GM12878 (cell line): ENCODE measurements around the gene CAMKMT. TPM values are rescaled to one million over a fixed set of nuclear protein-coding genes. Genes with fewer than 3 reads are reported as not detected.

Experiments used
- ATAC-seq: fragments of 200-7000 bp; cut with Tn5 transposase; 3 replicates; pipeline ENCODE4 v1.9.1; 2020; ENCODE audit warnings: mild to moderate bottlenecking, moderate library complexity
- BruUV-seq: library from RNA; stranded (reverse); fragments of 400-500 nt; replicated peaks from 2 replicates; lab custom pipeline; 2021; lab: Mats Ljungman, UMichigan
- CTCF ChIA-PET: fragments of 300-600 bp; sonication (Branson Sonifier 250); formaldehyde crosslinking; extraction: SDS; loops from one replicate; lab custom pipeline; 2021; ENCODE audit warnings: inconsistent platforms; lab: Yijun Ruan, JAX
- POLR2A ChIA-PET: fragments of 350-600 bp; formaldehyde crosslinking; extraction: SDS; loops from one replicate; lab custom pipeline; 2021; ENCODE audit warnings: inconsistent platforms; lab: Charles Lee
- RAD21 ChIA-PET: fragments of 300-600 bp; sonication (Branson Sonifier 250); formaldehyde crosslinking; loops from one replicate; lab custom pipeline; 2023; ENCODE audit warnings: antibody characterized with exemption; ENCODE audit not compliant: unreplicated experiment; lab: Charles Lee
- SMC1A ChIA-PET: fragments of 300-600 bp; sonication (Branson Sonifier 250); formaldehyde crosslinking; loops from one replicate; lab custom pipeline; 2023; ENCODE audit not compliant: unreplicated experiment, uncharacterized antibody; lab: Charles Lee
- DNase-seq: peaks from one replicate; pipeline ENCODE4 v3.0.0-alpha.2; 2011; ENCODE audit warnings: low read depth, low spot score
- FAIRE-seq: peaks from 3 replicates; lab custom pipeline; 2011; peaks lifted over from hg19 to GRCh38; lab: Jason Lieb, UNC
- H2AFZ ChIP-seq: 2 replicates; pipeline ENCODE4 v1.6.0; 2011; ENCODE audit warnings: low read depth, low read length, control low read depth; ENCODE audit not compliant: control insufficient read depth
- H3K27ac ChIP-seq: 2 replicates; pipeline ENCODE4 v1.5.1; 2011; ENCODE audit warnings: control low read depth; ENCODE audit not compliant: control insufficient read depth, insufficient read depth
- H3K27me3 ChIP-seq, 2 experiments: replicated peaks in 1 of 2; 2 replicates each; pipeline versions ENCODE4 v1.6.0 to v1.6.1; 2011; ENCODE audit warnings: low read length in 1 of 2; ENCODE audit not compliant: control insufficient read depth in 2 of 2, insufficient read depth in 2 of 2
- H3K36me3 ChIP-seq, 2 experiments: 2 replicates each; pipeline ENCODE4 v1.5.1; 2011; ENCODE audit warnings: low read length in 1 of 2; ENCODE audit not compliant: control insufficient read depth in 2 of 2, insufficient read depth in 2 of 2
- H3K4me1 ChIP-seq: 2 replicates; pipeline ENCODE4 v1.6.1; 2011; ENCODE audit warnings: mild to moderate bottlenecking, low read length, moderate library complexity, mixed read lengths; ENCODE audit not compliant: control insufficient read depth, insufficient read depth
- H3K4me2 ChIP-seq: 2 replicates; pipeline ENCODE4 v1.6.0; 2011; ENCODE audit warnings: control low read depth; ENCODE audit not compliant: control insufficient read depth, insufficient read depth
- H3K4me3 ChIP-seq: fragments of 200-600 bp; sonication (generic); 2 replicates; pipeline ENCODE4 v1.5.1; 2016
- H3K79me2 ChIP-seq: 2 replicates; pipeline ENCODE4 v1.6.0; 2011; ENCODE audit warnings: low read length; ENCODE audit not compliant: control insufficient read depth, insufficient read depth
- H3K9ac ChIP-seq: 2 replicates; pipeline ENCODE4 v1.8.0; 2011; ENCODE audit warnings: low read length, control low read depth, mixed read lengths; ENCODE audit not compliant: control insufficient read depth, insufficient read depth
- H3K9me3 ChIP-seq: replicated peaks from 3 replicates; pipeline ENCODE4 v1.5.1; 2011; ENCODE audit warnings: mild to moderate bottlenecking, low read length; ENCODE audit not compliant: control insufficient read depth, insufficient read depth
- H4K20me1 ChIP-seq: 2 replicates; pipeline ENCODE4 v1.6.0; 2011; ENCODE audit not compliant: control insufficient read depth, insufficient read depth
- CUX1 ChIP-seq: IDR thresholded peaks from 2 replicates; pipeline ENCODE4 v1.6.1; 2012; ENCODE audit warnings: improper control_type of control experiment, low read depth, low read length; ENCODE audit not compliant: insufficient replicate concordance
- HDGF ChIP-seq: fragments of 450-650 bp; IDR thresholded peaks from 2 replicates; pipeline ENCODE4 v1.6.1; 2016; ENCODE audit warnings: antibody characterized with exemption
- MYB ChIP-seq: fragments of 150-350 bp; IDR thresholded peaks from 2 replicates; pipeline ENCODE4 v1.6.1; 2014; ENCODE audit warnings: mild to moderate bottlenecking, low read depth, low read length, borderline replicate concordance
- PKNOX1 ChIP-seq: fragments of 450-650 bp; IDR thresholded peaks from 2 replicates; pipeline ENCODE4 v1.6.1; 2016; ENCODE audit warnings: mild to moderate bottlenecking
- POLR2A ChIP-seq: IDR thresholded peaks from 2 replicates; pipeline ENCODE4 v1.6.1; 2011; ENCODE audit warnings: low read depth, mild to moderate bottlenecking, low read length
- POLR2AphosphoS5 ChIP-seq: IDR thresholded peaks from 2 replicates; pipeline ENCODE4 v1.6.1; 2011; ENCODE audit warnings: mild to moderate bottlenecking, low read length, inconsistent platforms
- RELA ChIP-seq: fragments of 450-650 bp; IDR thresholded peaks from 2 replicates; pipeline ENCODE4 v1.8.0; 2014; ENCODE audit warnings: borderline replicate concordance; ENCODE audit not compliant: partially characterized antibody
- RFX5 ChIP-seq: IDR thresholded peaks from 2 replicates; pipeline ENCODE4 v1.6.1; 2011; ENCODE audit warnings: low read depth, low read length, improper control_type of control experiment
- SP1 ChIP-seq: IDR thresholded peaks from one replicate; pipeline ENCODE4 v1.6.1; 2011; ENCODE audit warnings: low read depth, low read length
- SUPT20H ChIP-seq: IDR thresholded peaks from 2 replicates; pipeline ENCODE4 v1.6.1; 2011; ENCODE audit warnings: low read depth, mild to moderate bottlenecking, low read length, moderate library complexity, borderline replicate concordance; ENCODE audit not compliant: control insufficient read depth
- ZBED1 ChIP-seq: IDR thresholded peaks from 2 replicates; pipeline ENCODE4 v1.6.1; 2016; ENCODE audit warnings: borderline replicate concordance
- WGBS: methylation state at CpG from one replicate; pipeline ENCODE4 v1.1.6; 2016; ENCODE audit warnings: low lambda C conversion rate; ENCODE audit not compliant: insufficient replicate concordance, insufficient coverage; ENCODE audit errors: missing lambda C conversion rate; 5-methylcytosine and 5-hydroxymethylcytosine counted together
- in situ Hi-C: fragments of 300-500 bp; cut with MboI; formaldehyde crosslinking; loops from 9 replicates; pipeline ENCODE4 v1.14.3; 2018; ENCODE audit warnings: mixed read lengths
- intact Hi-C: fragments of 100-400 bp; cut with micrococcal nuclease; formaldehyde crosslinking; loops from one replicate; pipeline ENCODE4 v1.14.2; 2022; ENCODE audit not compliant: unreplicated experiment
- polyA plus RNA-seq, 11 experiments: library from polyadenylated mRNA; depleted of rRNA in 4 of 11; unstranded in 6 of 11; stranded (reverse) in 5 of 11; fragments of >200 nt; fragmentation: Nextera tagmentation in 4 of 11; fragmentation: Illumina TruSeq in 1 of 11; extraction: Ambion mirVana in 4 of 11; extraction: Trizol in 1 of 11; gene quantifications; 1 replicate in 1 of 11; 2 replicates in 10 of 11; pipeline versions ENCODE4 v1.2.1 to v1.2.3, GENCODE V29; 2011 to 2016; ENCODE audit warnings: inconsistent platforms in 2 of 11, missing spikeins in 2 of 11, low read depth in 1 of 11
- total RNA-seq, 4 experiments: library from RNA; depleted of rRNA in 3 of 4; stranded (reverse); fragments of >200 nt in 3 of 4; fragmentation: Illumina TruSeq in 1 of 4; extraction: Trizol in 1 of 4; gene quantifications; 2 replicates each; pipeline versions ENCODE4 v1.2.1 to v1.2.3, GENCODE V29; 2013 to 2021

Gene CAMKMT
- total and polyA plus RNA-seq, 10 of the 15 experiments (the other 5 are each of a cell fraction or from before 2014, with no cell fraction given): 2.7 to 16.0 (median 11.8) TPM

- TF ChIP-seq CUX1: no peak
Measured at GRCh38 chr2:44398243-44398897, 36.6 kb downstream of the CAMKMT start (continued).

DNA sequence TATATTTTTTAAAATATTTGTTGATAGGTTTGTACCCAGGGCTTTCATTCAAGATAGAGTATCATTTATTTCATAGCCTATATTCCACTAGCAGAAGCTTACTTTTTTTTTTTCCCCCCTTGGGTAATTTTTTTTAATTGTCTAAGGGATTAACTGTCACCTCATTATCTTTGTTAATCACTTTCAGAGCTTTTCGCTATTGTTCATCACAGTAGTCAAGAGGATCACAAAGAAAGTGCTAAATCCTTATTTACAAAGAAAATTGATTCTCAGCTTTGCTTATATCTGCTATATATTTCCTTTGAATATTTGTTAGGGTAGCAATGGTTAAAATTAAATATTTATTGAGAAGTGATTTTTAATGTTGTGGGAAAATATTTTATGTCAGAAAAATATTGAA, 59.0 kb downstream of the CAMKMT start:
- ChIA-PET CTCF (interaction anchor here (0.8 to 3.7 kb wide), 4 partner anchors 10 to 535 kb away, joined by 3 to 12 read pairs (median 4); no protein-coding TSS in a partner anchor), POLR2A (no interaction called here), RAD21 (no interaction called here), SMC1A (interaction anchor here (1.0 to 1.9 kb wide), 3 partner anchors 14 to 28 kb away, joined by 3 to 5 read pairs (median 4); no protein-coding TSS in a partner anchor)
- Histone ChIP-seq H3K27ac (no peak overlapping the region), H2AFZ (no peak overlapping the region), H3K79me2 (no peaks in the 10 kb centered on the region), H3K27me3 (no peaks in the 10 kb centered on the region), H3K36me3 (no peaks in the 10 kb centered on the region), H3K9ac (no peak overlapping the region), H3K9me3 (no peaks in the 10 kb centered on the region), H3K4me1 (no peaks in the 10 kb centered on the region), H3K4me3 (no peak overlapping the region), H4K20me1 (no peaks in the 10 kb centered on the region), H3K4me2 (no peak overlapping the region)
- BruUV-seq: no TSS peak
- no peak for TF ChIP-seq POLR2A
- TF ChIP-seq SUPT20H: no peak
- TF ChIP-seq PKNOX1: no peak
- TF ChIP-seq HDGF: no peak
- TF ChIP-seq POLR2AphosphoS5: no peak
- TF ChIP-seq SP1: no peak
- no peak for TF ChIP-seq RELA
- no peak for TF ChIP-seq MYB
- no peak for TF ChIP-seq RFX5
- no peak for TF ChIP-seq ZBED1
- FAIRE-seq (no peak), ATAC-seq (no peak), DNase-seq (no peak)
- 91% methylated on average over 1 of the region's 1 CpG for WGBS
- in situ Hi-C loops: no loop called here
- intact Hi-C loops: no loop called here
